NCI-H2107 treated with DMSO at 0.1 percent for 48 hours (cell line): Measurements from ENCODE around the gene GADD45A.
A peak's percentile ranks its signal among the peaks of the same experiment; 100 is the strongest.

Source experiments
- DNase-seq: peaks from one replicate; lab custom pipeline; 2025; ENCODE audit not compliant: unreplicated experiment; lab: John Stamatoyannopoulos, UW

The GADD45A gene

GRCh38 chr1:67688526-67689219, 3.7 kb downstream of the GADD45A start:
- no peak for DNase-seq

- DNase-seq: no peak
These were observed 4.4 kb downstream of the GADD45A start for GRCh38 chr1:67689267-67690017.

DNA sequence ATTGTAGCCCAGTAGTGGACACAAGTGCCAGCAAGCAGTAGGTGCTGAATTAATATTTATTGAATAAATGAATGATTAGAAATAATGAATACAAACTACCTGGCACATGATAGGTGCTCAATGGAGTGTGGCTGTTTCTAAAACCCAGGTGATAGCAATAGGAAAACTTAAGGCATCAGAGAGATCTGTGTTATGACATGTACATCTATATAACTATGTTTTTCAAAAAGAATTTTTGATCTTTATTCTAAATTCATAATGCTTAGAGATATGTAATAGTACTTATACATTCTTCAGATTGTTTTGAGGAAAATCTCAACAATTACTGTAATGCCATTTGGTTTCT, 5.0 kb downstream of the GADD45A start:
- DNase-seq: no peak

DNA sequence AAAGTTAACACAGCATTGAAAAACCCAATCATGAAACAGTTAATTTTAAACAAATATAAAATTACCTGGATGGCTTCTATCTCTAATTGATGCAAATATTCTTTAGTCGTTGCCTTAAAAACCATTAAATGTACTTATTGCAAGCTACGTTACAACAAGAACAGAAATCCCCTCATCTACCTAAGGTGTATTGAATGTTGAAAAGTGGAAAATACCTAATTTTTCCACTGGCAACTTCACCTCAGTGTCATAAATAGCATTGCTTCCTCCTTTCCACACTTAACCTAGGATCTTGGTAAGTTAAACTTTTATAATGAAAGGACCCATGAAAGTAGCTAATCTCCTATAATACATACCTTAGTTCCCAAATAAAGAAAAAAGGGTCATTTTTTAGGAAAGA, 5.4 kb downstream of the GADD45A start:
- no peak for DNase-seq

GRCh38 chr1:67691712-67692111, 6.7 kb downstream of the GADD45A start:
- peak; percentile 39 for DNase-seq

DNA sequence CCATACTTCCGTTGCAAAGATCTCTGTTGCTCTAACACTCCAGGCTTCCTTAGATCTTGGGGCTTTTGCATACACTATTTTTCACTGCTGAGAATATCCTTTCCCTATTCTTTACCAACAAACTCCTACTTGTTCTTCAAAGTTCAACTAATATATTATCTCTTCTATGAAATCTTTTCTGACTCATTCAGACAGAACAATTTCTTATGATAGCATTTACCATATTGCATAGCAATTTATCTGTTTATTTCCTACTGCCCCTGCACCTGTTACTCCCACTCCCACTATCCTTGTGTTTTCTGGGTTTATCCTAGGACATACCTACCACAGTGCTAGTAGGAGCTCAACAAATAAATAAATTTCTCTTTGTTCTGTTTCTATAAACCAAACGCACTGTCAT, 11.0 kb downstream of the GADD45A start:
- no peak for DNase-seq

GRCh38 chr1:67696708-67697107, 11.7 kb downstream of the GADD45A start:
- no peak for DNase-seq

DNA sequence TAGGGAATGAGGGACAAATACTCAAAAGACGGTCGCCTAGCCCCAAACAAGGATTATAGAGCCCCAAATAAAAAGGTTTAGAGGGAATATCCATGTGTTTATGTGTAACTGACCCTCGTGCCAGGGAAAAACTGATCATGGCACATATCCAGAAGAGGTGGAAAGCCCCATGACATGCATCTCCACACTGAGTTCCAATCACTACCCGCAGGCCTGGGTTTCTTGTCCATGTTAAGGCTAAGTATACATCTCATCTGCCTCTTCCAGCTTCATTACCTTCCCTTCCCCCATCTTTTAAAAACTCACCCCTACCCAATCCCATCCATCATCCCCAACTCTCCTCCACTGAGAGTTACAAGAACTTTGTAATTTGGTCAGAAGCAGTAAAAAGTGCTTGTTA, 15.2 kb downstream of the GADD45A start:
- DNase-seq: no peak

DNA sequence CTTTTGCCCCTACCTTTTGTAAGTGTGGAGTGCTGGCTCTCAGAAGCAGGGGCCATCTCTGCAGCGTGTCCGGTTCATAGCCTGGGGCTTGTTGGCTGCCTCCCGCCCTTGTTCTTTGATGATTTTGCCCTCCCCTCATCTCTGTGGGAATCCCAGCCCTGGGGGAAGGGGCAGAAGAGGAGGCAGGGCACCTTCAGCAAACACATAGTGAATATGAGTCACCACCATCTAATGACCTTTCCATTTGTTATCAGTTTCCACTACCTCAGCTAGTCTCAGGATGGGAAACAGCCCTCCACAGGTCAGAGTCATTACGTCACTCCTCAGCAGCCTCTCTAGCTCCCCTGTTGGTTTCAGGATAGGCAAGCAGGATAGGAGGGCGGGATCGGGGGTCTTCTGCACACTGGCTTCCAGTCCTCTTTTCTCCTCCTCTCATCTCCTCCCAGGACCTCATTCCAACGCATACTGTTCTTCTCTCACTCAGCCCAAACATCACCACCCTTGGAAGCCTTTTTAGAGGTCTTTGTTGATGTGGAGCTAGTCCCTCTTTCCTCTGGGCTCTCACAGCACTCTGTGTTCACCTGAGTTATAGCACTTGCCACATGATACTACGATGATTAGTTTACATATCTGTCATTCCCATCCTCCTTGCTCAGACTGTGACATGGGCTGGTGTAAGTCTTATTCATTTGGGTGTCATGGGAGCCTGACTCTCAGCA, 15.8 kb downstream of the GADD45A start:
- no peak for DNase-seq

DNA sequence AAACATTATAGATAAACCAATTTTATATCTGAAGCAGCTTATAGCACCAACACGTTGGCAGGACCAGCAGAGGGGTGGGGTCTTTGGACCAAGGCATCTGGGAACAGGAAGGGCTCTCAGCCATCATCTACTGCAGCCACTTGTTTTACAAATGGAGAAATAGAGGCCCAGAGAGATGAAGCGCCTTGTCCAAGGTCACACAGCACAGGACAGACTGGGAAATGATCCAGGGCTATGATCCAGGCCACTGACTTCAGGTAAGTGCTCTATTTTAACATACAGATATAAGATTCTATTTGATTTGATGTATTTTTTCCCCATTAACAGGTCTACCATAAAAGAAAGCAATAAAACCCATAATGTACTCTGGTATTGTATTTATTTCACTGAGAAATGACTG, 16.9 kb downstream of the GADD45A start:
- DNase-seq: no peak

DNA sequence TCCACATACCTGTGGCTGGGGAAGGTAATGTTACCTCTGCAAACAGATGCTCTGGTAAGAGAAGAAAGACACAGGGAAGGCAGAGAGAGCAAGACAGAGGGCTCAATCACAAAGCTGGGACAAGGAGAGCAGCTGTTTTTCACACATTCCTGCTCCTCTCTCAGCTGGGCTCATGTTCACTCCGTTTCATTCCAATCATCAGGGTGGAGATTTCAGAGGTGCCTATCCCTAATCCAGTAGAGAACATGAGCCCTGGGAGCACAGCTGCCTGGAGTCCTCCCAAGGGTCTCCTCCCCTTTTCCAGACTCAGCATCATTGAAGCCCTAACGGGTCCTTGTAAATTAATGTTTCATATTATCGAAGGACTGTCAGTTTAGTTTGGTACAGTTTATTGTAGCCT, 19.4 kb downstream of the GADD45A start:
- no peak for DNase-seq

GRCh38 chr1:67705735-67706453, 20.9 kb downstream of the GADD45A start:
- no peak for DNase-seq

DNA sequence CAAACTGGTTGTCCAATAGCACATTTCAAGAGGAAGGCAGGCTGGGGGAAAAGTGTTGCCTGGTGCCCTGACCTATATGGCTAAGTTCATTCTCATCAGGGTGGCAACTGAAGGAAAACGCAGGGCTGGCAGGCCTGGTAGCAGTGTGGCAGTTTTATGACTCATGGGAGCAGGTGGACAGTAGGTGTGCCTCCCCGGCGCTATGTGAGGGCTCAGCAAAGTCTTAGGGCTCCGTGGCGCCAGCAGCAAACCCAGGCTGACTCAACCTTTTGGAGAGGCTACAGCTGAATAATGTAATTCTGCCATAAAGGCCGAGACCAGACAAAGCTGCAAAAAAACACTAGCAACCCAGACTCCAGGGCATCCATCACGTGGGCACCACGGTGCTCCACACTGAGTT, 23.6 kb downstream of the GADD45A start:
- DNase-seq: no peak

GRCh38 chr1:67710417-67710816, 25.4 kb downstream of the GADD45A start:
- DNase-seq: no peak

- DNase-seq: no peak
These were observed 26.3 kb downstream of the GADD45A start for GRCh38 chr1:67711158-67711854.

- DNase-seq: peak; percentile 27
These were observed 26.8 kb downstream of the GADD45A start for GRCh38 chr1:67711855-67712212.

DNA sequence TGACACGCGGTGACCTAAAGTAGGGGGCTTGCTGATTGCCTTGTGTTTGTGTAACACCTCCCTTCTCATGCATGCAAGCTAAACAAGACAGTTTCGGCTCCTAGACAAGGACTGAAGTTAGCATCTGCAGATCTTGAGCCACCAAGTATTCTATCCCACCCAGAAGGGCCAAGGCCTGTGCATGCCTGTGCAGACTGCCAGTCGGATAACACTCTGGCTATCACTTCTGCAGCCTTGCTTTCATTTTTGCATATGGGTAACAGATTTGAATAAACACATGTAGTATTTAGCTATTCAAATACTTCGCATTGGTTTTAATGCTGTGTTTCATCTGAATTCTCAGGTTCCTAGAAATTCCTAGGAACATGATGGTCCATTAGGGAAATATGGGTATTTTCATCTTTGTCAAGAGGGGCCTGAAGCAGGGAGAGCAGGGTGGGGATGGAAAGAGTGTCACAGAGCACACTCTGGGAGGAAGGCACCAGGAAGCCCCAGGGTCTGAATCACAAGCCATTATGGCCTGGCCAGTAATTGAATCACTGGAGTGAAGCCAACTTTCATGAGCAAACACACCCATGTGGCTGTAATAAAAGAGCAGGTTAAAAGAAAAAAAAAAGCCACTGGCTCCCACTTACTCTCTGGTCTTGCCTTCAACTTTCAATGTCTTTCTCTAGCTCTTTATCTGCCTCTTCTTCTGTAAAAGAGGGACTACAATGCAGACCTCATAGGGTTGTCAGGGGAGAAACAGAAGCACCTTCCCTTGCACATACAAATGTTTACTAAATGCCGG, 28.3 kb downstream of the GADD45A start:
- peak; percentile 92 for DNase-seq

GRCh38 chr1:67715819-67716218, 30.8 kb downstream of the GADD45A start:
- DNase-seq: no peak

DNA sequence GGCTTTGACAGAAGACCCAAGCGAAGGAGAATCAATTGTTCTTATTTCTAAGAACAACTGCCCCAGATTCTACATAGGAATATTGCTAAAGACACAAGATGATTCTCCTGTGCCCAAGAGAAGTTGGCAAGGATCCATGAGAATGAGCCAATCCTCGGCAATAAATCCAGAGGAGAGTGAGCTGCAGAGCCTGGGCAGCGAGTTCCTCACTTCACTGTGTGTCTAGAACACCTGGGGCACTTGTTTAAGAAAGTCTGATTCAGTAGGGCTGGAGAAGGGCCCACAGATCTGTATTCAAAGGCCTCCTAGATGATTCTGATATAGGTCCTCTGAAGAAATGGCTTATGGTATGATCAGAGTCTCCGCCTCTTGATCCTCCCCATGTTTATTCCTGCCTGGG, 31.8 kb downstream of the GADD45A start:
- no peak for DNase-seq

GRCh38 chr1:67717876-67718275, 32.9 kb downstream of the GADD45A start:
- no peak for DNase-seq
